ENCODE measurements around the gene SLC38A4. TPM values are rescaled to one million over a fixed set of nuclear protein-coding genes. Genes with fewer than 3 reads are reported as not detected.
A peak's percentile ranks its signal among the peaks of the same experiment; 100 is the strongest.

The SLC38A4 gene
- total and polyA plus RNA-seq, 2 of the 8 experiments (the other 6 are each of a cell fraction or from before 2014, with no cell fraction given) = 6.7 to 15.4 TPM

GRCh38 chr12:46832130-46832704 lies 6.4 kb upstream of the SLC38A4 start:
- no peak overlapping the region for H2BK20ac ChIP-seq (ENCODE audit: low read length)
- no peak overlapping the region for H2AK5ac ChIP-seq (ENCODE audit: low read depth, low read length)
- H2BK120ac ChIP-seq (replicated peaks; ENCODE audit: low read depth, low read length) = no peak overlapping the region
- WGBS, 2 experiments (ENCODE audit: extremely low coverage in 1 of 2, insufficient coverage in 1 of 2, insufficient read length in 1 of 2, insufficient replicate concordance in 2 of 2, low coverage in 1 of 2, low lambda C conversion rate in 2 of 2, missing lambda C conversion rate in 1 of 2) = 51% methylated on average over 16 of the region's 16 CpGs; no CpG with 5 or more reads in 1 of the 2 experiments
- no peak overlapping the region for H3K27ac ChIP-seq (ENCODE audit: low read depth, low read length)
- H3K56ac ChIP-seq (replicated peaks; ENCODE audit: insufficient read length, low read depth, low read length) = no peak overlapping the region
- H2AFZ ChIP-seq (ENCODE audit: low read length) = no peak overlapping the region; the same call in 1 of the 2 replicates
- DNase-seq (ENCODE audit: low read depth in 1 of 2, low spot score in 2 of 2) (peak in 1 of 2 experiments; percentile 70), FAIRE-seq (peak; percentile 55)
- no peak overlapping the region for H3K4ac ChIP-seq (replicated peaks; ENCODE audit: insufficient read length, low read depth, low read length)
- H2BK12ac ChIP-seq (ENCODE audit: low read depth, low read length) = no peak overlapping the region
- H3K79me2 ChIP-seq (ENCODE audit: control insufficient read depth in 1 of 2, insufficient read depth in 2 of 2, low read length in 2 of 2) = no peaks in the 10 kb centered on the region
- H3K23me2 ChIP-seq (ENCODE audit: low read depth, low read length) = peaks cover 9% of the 10 kb centered on the region
- ChIA-PET POLR2A (ENCODE audit: partially characterized antibody) (interaction anchor here (0.6 kb wide), 1 partner anchor 476 kb away, joined by 4 read pairs; no protein-coding TSS in a partner anchor), CTCF (ENCODE audit: partially characterized antibody) (interaction anchor here (0.5 kb wide), 1 partner anchor 477 kb away, joined by 3 read pairs; no protein-coding TSS in a partner anchor)
- H2BK5ac ChIP-seq (ENCODE audit: low read depth, low read length) = no peak overlapping the region
- H3K18ac ChIP-seq (ENCODE audit: extremely low read depth, low read length) = no peak overlapping the region
- H2BK15ac ChIP-seq (ENCODE audit: low read length) = no peak overlapping the region
- peaks cover 0 to 2% (median under 1%) of the 10 kb centered on the region in 4 experiments; a peak in 4 of 7 replicates for H3K4me1 ChIP-seq (replicated peaks in 1 of 4; ENCODE audit: control insufficient read depth in 3 of 4, insufficient read depth in 4 of 4, low read length in 3 of 4)
- H3K79me1 ChIP-seq (ENCODE audit: low read depth, low read length) = no peaks in the 10 kb centered on the region
- no peak overlapping the region for H3K9ac ChIP-seq (replicated peaks in 1 of 4; ENCODE audit: extremely low read depth in 1 of 4, low read depth in 3 of 4, low read length in 3 of 4)
- H4K91ac ChIP-seq (replicated peaks; ENCODE audit: insufficient read length, low read length) = no peak overlapping the region
- H3K23ac ChIP-seq (ENCODE audit: insufficient read length) = no peak overlapping the region
- no peaks in the 10 kb centered on the region for H3K36me3 ChIP-seq (ENCODE audit: control insufficient read depth in 2 of 4, insufficient read depth in 4 of 4, low read length in 3 of 4)
- peaks cover 0 to 3% of the 10 kb centered on the region in 2 experiments for H4K20me1 ChIP-seq (replicated peaks in 1 of 2; ENCODE audit: control insufficient read depth in 1 of 2, insufficient read depth in 2 of 2, low read length in 2 of 2)
- H3K4me3 ChIP-seq (ENCODE audit: extremely low read depth in 1 of 4, insufficient read depth in 2 of 4, low read depth in 3 of 4, low read length in 4 of 4) = peak overlapping the region; percentile 7 to 71 (median 50); a peak in 4 of 8 replicates
- no peak overlapping the region for H4K5ac ChIP-seq (ENCODE audit: insufficient read length, low read depth, low read length)
- H3K14ac ChIP-seq (ENCODE audit: insufficient read length) = no peak overlapping the region
- H3K4me2 ChIP-seq (ENCODE audit: insufficient read depth in 1 of 2, low read depth in 2 of 2, low read length in 2 of 2) = peak overlapping the region; percentile 74 to 92
- peak; percentile 49; the same call in 1 of the 2 replicates for TF ChIP-seq SP1 (IDR thresholded peaks at IDR 0.05; ENCODE audit: low read depth, low read length)
- TF ChIP-seq NANOG (IDR thresholded peaks at IDR 0.05; ENCODE audit: insufficient read depth, low read depth, low read length, poor library complexity, severe bottlenecking) = no peak
- TF ChIP-seq, protein P1, sequence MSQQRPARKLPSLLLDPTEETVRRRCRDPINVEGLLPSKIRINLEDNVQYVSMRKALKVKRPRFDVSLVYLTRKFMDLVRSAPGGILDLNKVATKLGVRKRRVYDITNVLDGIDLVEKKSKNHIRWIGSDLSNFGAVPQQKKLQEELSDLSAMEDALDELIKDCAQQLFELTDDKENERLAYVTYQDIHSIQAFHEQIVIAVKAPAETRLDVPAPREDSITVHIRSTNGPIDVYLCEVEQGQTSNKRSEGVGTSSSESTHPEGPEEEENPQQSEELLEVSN (IDR thresholded peaks at IDR 0.05) = peak; percentile 49; the same call in 1 of the 2 replicates
- peaks cover 3 to 35% (median 26%) of the 10 kb centered on the region in 4 experiments for H3K27me3 ChIP-seq (replicated peaks in 1 of 4; ENCODE audit: control insufficient read depth in 3 of 4, extremely low read depth in 1 of 4, insufficient read depth in 3 of 4, low read length in 3 of 4)
- 0 out of 4 replicates have a peak, but pooled peaks cover 0 to 3% of the 10 kb centered on the region in 2 experiments for H3K9me3 ChIP-seq (ENCODE audit: insufficient read depth in 2 of 2, low read depth in 1 of 2, low read length in 1 of 2)
- no peak overlapping the region for H4K8ac ChIP-seq (ENCODE audit: extremely low read depth, insufficient read depth, low read length)
